Bronchial epithelial cell (primary cell): ENCODE data around the gene REEP1. TPM values are rescaled to one million over a fixed set of nuclear protein-coding genes. Genes with fewer than 3 reads are reported as not detected.

Source experiments
- DNase-seq: peaks from one replicate; pipeline ENCODE4 v3.0.0-alpha.2; 2010; ENCODE audit warnings: low read depth
- FAIRE-seq: peaks from 2 replicates; lab custom pipeline; 2011; peaks lifted over from hg19 to GRCh38; lab: Jason Lieb, UNC
- H3K27me3 ChIP-seq: 2 replicates; pipeline ENCODE4 v1.5.1; 2011; ENCODE audit warnings: low read length; ENCODE audit not compliant: control insufficient read depth, insufficient read depth
- H3K36me3 ChIP-seq: 2 replicates; pipeline ENCODE4 v1.5.1; 2011; ENCODE audit warnings: low read length; ENCODE audit not compliant: control insufficient read depth, insufficient read depth
- H3K4me3 ChIP-seq: 2 replicates; pipeline ENCODE4 v1.5.1; 2011; ENCODE audit warnings: mild to moderate bottlenecking, low read depth, low read length, control low read depth
- CTCF ChIP-seq: IDR thresholded peaks from 2 replicates; pipeline ENCODE4 v1.5.1; 2011; ENCODE audit warnings: mild to moderate bottlenecking, moderate library complexity, low read length, control low read depth, inconsistent platforms; ENCODE audit not compliant: insufficient read depth, severe bottlenecking
- total RNA-seq: library from RNA; depleted of rRNA; stranded (reverse); fragments of >200 nt; gene quantifications from 2 replicates; pipeline ENCODE4 v1.2.1, GENCODE V29; 2014

REEP1 gene
- total RNA-seq, 1 donor from 2014 or later, result under 0.01 TPM

- FAIRE-seq (no peak), DNase-seq (no peak)
- H3K27me3 ChIP-seq, result no peaks in the 10 kb centered on the region
- no peaks in the 10 kb centered on the region for H3K36me3 ChIP-seq
- no peak for TF ChIP-seq CTCF
- H3K4me3 ChIP-seq, result no peak overlapping the region
These were observed 30.0 kb upstream of the REEP1 start for GRCh38 chr2:86367499-86367777.

- DNase-seq (no peak), FAIRE-seq (no peak)
- no peak for TF ChIP-seq CTCF
- no peak overlapping the region for H3K4me3 ChIP-seq
- H3K27me3 ChIP-seq, result no peaks in the 10 kb centered on the region
- no peaks in the 10 kb centered on the region for H3K36me3 ChIP-seq
These were observed 29.4 kb upstream of the REEP1 start for GRCh38 chr2:86366651-86367498.

- TF ChIP-seq CTCF, result no peak
- Histone ChIP-seq H3K27me3 (no peaks in the 10 kb centered on the region), H3K36me3 (no peaks in the 10 kb centered on the region), H3K4me3 (no peak overlapping the region)
- no peak for DNase-seq
- no peak for FAIRE-seq
These were observed 27.5 kb upstream of the REEP1 start for GRCh38 chr2:86364894-86365293.

- DNase-seq (no peak), FAIRE-seq (no peak)
- H3K27me3 ChIP-seq, result no peaks in the 10 kb centered on the region
- TF ChIP-seq CTCF, result no peak
- H3K36me3 ChIP-seq, result no peaks in the 10 kb centered on the region
- no peak overlapping the region for H3K4me3 ChIP-seq
These were observed 23.4 kb upstream of the REEP1 start for GRCh38 chr2:86360776-86361175.

- TF ChIP-seq CTCF, result no peak
- no peak for DNase-seq
- Histone ChIP-seq H3K4me3 (no peak overlapping the region), H3K36me3 (no peaks in the 10 kb centered on the region), H3K27me3 (no peaks in the 10 kb centered on the region)
- FAIRE-seq, result no peak
These were observed 21.5 kb upstream of the REEP1 start for GRCh38 chr2:86358957-86359356.
